Endothelial cell of umbilical vein (primary cell): Measurements from ENCODE around the gene EEF1AKMT4. TPM values are rescaled to one million over a fixed set of nuclear protein-coding genes. Genes with fewer than 3 reads are reported as not detected.

Experiments
- BruUV-seq: library from RNA; stranded (reverse); fragments of 400-500 nt; replicated peaks from 2 replicates; lab custom pipeline; 2021; lab: Mats Ljungman, UMichigan
- CTCF ChIA-PET: fragments of 300-600, 350-600 bp; sonication (Branson Sonifier 250); formaldehyde crosslinking; loops from one replicate; lab custom pipeline; 2021; ENCODE audit warnings: antibody characterized with exemption, inconsistent platforms; lab: Charles Lee
- POLR2A ChIA-PET: fragments of 300-600, 350-600 bp; sonication (Branson Sonifier 250); formaldehyde crosslinking; loops from one replicate; lab custom pipeline; 2021; ENCODE audit warnings: antibody characterized with exemption, inconsistent platforms; lab: Charles Lee
- DNase-seq: peaks from one replicate; pipeline ENCODE4 v3.0.0-alpha.2; 2011; ENCODE audit warnings: low read depth, low spot score
- FAIRE-seq: peaks from 2 replicates; lab custom pipeline; 2011; peaks lifted over from hg19 to GRCh38; lab: Jason Lieb, UNC
- H2AFZ ChIP-seq: 2 replicates; pipeline ENCODE4 v1.6.0; 2012; ENCODE audit warnings: low read depth, low read length, control low read depth, inconsistent platforms
- H3K27ac ChIP-seq: 2 replicates; pipeline ENCODE4 v1.5.1; 2011; ENCODE audit warnings: low read depth, mild to moderate bottlenecking, control low read depth, low read length, moderate library complexity; ENCODE audit not compliant: insufficient read depth
- H3K27me3 ChIP-seq, 2 experiments: 2 replicates each; pipeline versions ENCODE4 v1.6.0 to v1.6.1; 2011; ENCODE audit warnings: low read length in 2 of 2, mixed read lengths in 1 of 2; ENCODE audit not compliant: control insufficient read depth in 2 of 2, insufficient read depth in 2 of 2
- H3K36me3 ChIP-seq, 2 experiments: 2 replicates in 1 of 2; 3 replicates in 1 of 2; pipeline ENCODE4 v1.5.1; 2011; ENCODE audit warnings: low read length in 2 of 2, mild to moderate bottlenecking in 1 of 2, moderate library complexity in 1 of 2; ENCODE audit not compliant: control insufficient read depth in 2 of 2, insufficient read depth in 2 of 2; ENCODE audit errors: extremely low read depth in 1 of 2
- H3K4me1 ChIP-seq: 3 replicates; pipeline ENCODE4 v1.5.1; 2011; ENCODE audit warnings: mild to moderate bottlenecking, low read length; ENCODE audit not compliant: control insufficient read depth, insufficient read depth; ENCODE audit errors: extremely low read depth
- H3K4me2 ChIP-seq: 2 replicates; pipeline ENCODE4 v1.6.1; 2011; ENCODE audit warnings: low read length, control low read depth, mixed read lengths; ENCODE audit not compliant: insufficient read depth
- H3K4me3 ChIP-seq, 3 experiments: fragments of 200-600 bp in 1 of 3; sonication (generic), shearing (Covaris generic) in 1 of 3; replicated peaks in 1 of 3; 2 replicates each; pipeline ENCODE4 v1.5.1; 2011 to 2016; ENCODE audit warnings: control low read depth in 3 of 3, low read length in 3 of 3, mild to moderate bottlenecking in 2 of 3, inconsistent platforms in 1 of 3, low read depth in 1 of 3, moderate library complexity in 1 of 3; ENCODE audit not compliant: insufficient read depth in 1 of 3
- H3K79me2 ChIP-seq: 2 replicates; pipeline ENCODE4 v1.6.0; 2012; ENCODE audit warnings: low read length, inconsistent platforms; ENCODE audit not compliant: control insufficient read depth, insufficient read depth
- H3K9ac ChIP-seq: replicated peaks from 2 replicates; pipeline ENCODE3; 2011; ENCODE audit warnings: low read length, control low read depth; ENCODE audit not compliant: insufficient read depth; ENCODE audit errors: extremely low read depth
- H3K9me1 ChIP-seq: replicated peaks from 3 replicates; pipeline ENCODE4 v1.6.0; 2011; ENCODE audit warnings: mild to moderate bottlenecking, low read length; ENCODE audit not compliant: control insufficient read depth, insufficient read depth; ENCODE audit errors: extremely low read depth
- H3K9me3 ChIP-seq: replicated peaks from 2 replicates; pipeline ENCODE4 v1.5.1; 2012; ENCODE audit warnings: low read length, inconsistent platforms; ENCODE audit not compliant: control insufficient read depth, insufficient read depth
- H4K20me1 ChIP-seq: replicated peaks from 2 replicates; pipeline ENCODE3; 2011; ENCODE audit warnings: mild to moderate bottlenecking, low read length; ENCODE audit not compliant: control insufficient read depth, insufficient read depth; ENCODE audit errors: extremely low read depth
- EZH2 ChIP-seq: IDR thresholded peaks from 2 replicates; pipeline ENCODE4 v1.6.1; 2012; ENCODE audit warnings: borderline replicate concordance, low read depth, mild to moderate bottlenecking, moderate library complexity, low read length, inconsistent platforms; ENCODE audit not compliant: severe bottlenecking
- MAX ChIP-seq: IDR thresholded peaks from 2 replicates; pipeline ENCODE4 v1.6.1; 2011; ENCODE audit not compliant: insufficient read depth, insufficient read length
- MYC ChIP-seq: IDR thresholded peaks from one replicate; pipeline ENCODE4 v1.6.1; 2011; ENCODE audit warnings: mild to moderate bottlenecking, low read depth, low read length
- POLR2A ChIP-seq: IDR thresholded peaks from 2 replicates; pipeline ENCODE4 v1.6.1; 2012; ENCODE audit warnings: low read depth, mild to moderate bottlenecking, control low read depth, low read length
- dilution Hi-C: fragments of 300-500 bp; cut with MboI; formaldehyde crosslinking; loops from one replicate; pipeline ENCODE4 v1.15.0; 2019; ENCODE audit warnings: low sequenced_read_pairs; ENCODE audit not compliant: extremely low pct_ligation_motif_present
- intact Hi-C: fragments of 100-400 bp; cut with micrococcal nuclease; formaldehyde crosslinking; loops from one replicate; pipeline ENCODE4 v1.10.0; 2022
- polyA plus RNA-seq, 4 experiments: library from polyadenylated mRNA; depleted of rRNA in 3 of 4; stranded (reverse) in 3 of 4; unstranded in 1 of 4; fragments of >200 nt; gene quantifications; 2 replicates each; pipeline versions ENCODE4 v1.2.1 to v1.2.3, GENCODE V29; 2011 to 2012; ENCODE audit warnings: missing spikeins in 1 of 4
- total RNA-seq: library from RNA; stranded (reverse); gene quantifications from 2 replicates; pipeline ENCODE4 v1.2.3, GENCODE V29; 2021

EEF1AKMT4 gene
- total and polyA plus RNA-seq, 2 donors (not counting 3 experiments of a cell fraction or from before 2014, with no cell fraction given), result 3.4 to 8.0 TPM

- TF ChIP-seq EZH2 (no peak), MYC (no peak)
- intact Hi-C loops (no loop called here), dilution Hi-C loops (no loop called here)
- H3K4me2 ChIP-seq, result no peak overlapping the region
- H3K4me1 ChIP-seq, result no peaks in the 10 kb centered on the region
- no peak overlapping the region for H3K27ac ChIP-seq
- H4K20me1 ChIP-seq, result no peaks in the 10 kb centered on the region
- no peak overlapping the region for H3K9ac ChIP-seq
- FAIRE-seq (no peak), DNase-seq (no peak)
- no TSS peak for BruUV-seq
- H3K9me3 ChIP-seq, result no peaks in the 10 kb centered on the region
- H2AFZ ChIP-seq, result no peak overlapping the region
- H3K36me3 ChIP-seq, result no peaks in the 10 kb centered on the region
- H3K9me1 ChIP-seq, result no peaks in the 10 kb centered on the region
- ChIA-PET POLR2A (no interaction called here), CTCF (no interaction called here)
- no peaks in the 10 kb centered on the region for H3K79me2 ChIP-seq
- H3K27me3 ChIP-seq, result peaks cover 28 to 38% of the 10 kb centered on the region in 2 experiments
- H3K4me3 ChIP-seq, result no peak overlapping the region
These were observed 25.9 kb downstream of the EEF1AKMT4 start for GRCh38 chr3:184275381-184275701.

- H3K27me3 ChIP-seq, result peaks cover 30 to 38% of the 10 kb centered on the region in 2 experiments
- no peak within 1 kb of the TSS for H3K4me2 ChIP-seq
- no peaks in the 10 kb centered on the region for H3K9me3 ChIP-seq
- H3K4me1 ChIP-seq, result no peaks in the 10 kb centered on the region
- no peak within 1 kb of the TSS for H3K27ac ChIP-seq
- DNase-seq (no peak), FAIRE-seq (no peak)
- no peaks in the 10 kb centered on the region for H4K20me1 ChIP-seq
- H2AFZ ChIP-seq, result no peak within 1 kb of the TSS
- no peaks in the 10 kb centered on the region for H3K79me2 ChIP-seq
- H3K36me3 ChIP-seq, result no peaks in the 10 kb centered on the region
- H3K9me1 ChIP-seq, result no peaks in the 10 kb centered on the region
- dilution Hi-C loops, result no loop called here
- no peak for TF ChIP-seq MAX
- TF ChIP-seq POLR2A, result no peak
- intact Hi-C loops, result no loop called here
- BruUV-seq, result no TSS peak
- ChIA-PET POLR2A (no interaction called here), CTCF (no interaction called here)
- no peak within 1 kb of the TSS for H3K9ac ChIP-seq
- no peak within 1 kb of the TSS for H3K4me3 ChIP-seq
These were observed 26.8 kb downstream of the EEF1AKMT4 start, which contains the start of gene ECE2 for GRCh38 chr3:184275961-184276910. Gene ECE2, plus strand, starts transcription at chr3:184276022. Its CDS starts 132 bp downstream, at chr3:184276154.
